Osteoblast (primary cell): ENCODE results near the gene MFAP3. TPM values are rescaled to one million over a fixed set of nuclear protein-coding genes. Genes with fewer than 3 reads are reported as not detected.
A peak's percentile ranks its signal among the peaks of the same experiment; 100 is the strongest.

ENCODE experiments used
- DNase-seq: peaks from one replicate; pipeline ENCODE4 v3.0.0; 2011; ENCODE audit warnings: low spot score, mixed read lengths; ENCODE audit not compliant: insufficient read length; ENCODE audit errors: missing footprints
- H2AFZ ChIP-seq: 2 replicates; pipeline ENCODE4 v1.6.0; 2011; ENCODE audit warnings: mild to moderate bottlenecking, low read length
- H3K27ac ChIP-seq: 2 replicates; pipeline ENCODE4 v1.5.1; 2011; ENCODE audit warnings: mild to moderate bottlenecking, low read depth, low read length, moderate library complexity
- H3K27me3 ChIP-seq: 2 replicates; pipeline ENCODE4 v1.6.0; 2012; ENCODE audit warnings: mild to moderate bottlenecking, control low read depth, inconsistent platforms, low read length, moderate library complexity; ENCODE audit not compliant: insufficient read depth
- H3K36me3 ChIP-seq: 2 replicates; pipeline ENCODE4 v1.5.1; 2011; ENCODE audit warnings: mild to moderate bottlenecking, low read length, control low read depth, moderate library complexity; ENCODE audit not compliant: insufficient read depth
- H3K4me1 ChIP-seq: 2 replicates; pipeline ENCODE4 v1.5.1; 2011; ENCODE audit warnings: mild to moderate bottlenecking, low read length, control low read depth, moderate library complexity; ENCODE audit not compliant: insufficient read depth
- H3K4me2 ChIP-seq: 2 replicates; pipeline ENCODE4 v1.6.0; 2011; ENCODE audit warnings: mild to moderate bottlenecking, low read length; ENCODE audit not compliant: insufficient read depth
- H3K4me3 ChIP-seq: fragments of 200-600 bp; sonication (generic); 3 replicates; pipeline ENCODE4 v1.5.1; 2012; ENCODE audit warnings: mild to moderate bottlenecking, low read length, inconsistent platforms; ENCODE audit not compliant: insufficient read depth
- H3K79me2 ChIP-seq: 2 replicates; pipeline ENCODE4 v1.6.0; 2012; ENCODE audit warnings: mild to moderate bottlenecking, low read length, control low read depth, inconsistent platforms; ENCODE audit not compliant: insufficient read depth
- H3K9me3 ChIP-seq: 2 replicates; pipeline ENCODE4 v1.5.1; 2011; ENCODE audit warnings: low read depth, low read length, control low read depth
- H4K20me1 ChIP-seq: 2 replicates; pipeline ENCODE4 v1.6.0; 2012; ENCODE audit warnings: mild to moderate bottlenecking, low read length, control low read depth; ENCODE audit not compliant: insufficient read depth
- total RNA-seq: library from RNA; depleted of rRNA; stranded (reverse); fragments of >200 nt; gene quantifications from 2 replicates; pipeline ENCODE4 v1.2.3, GENCODE V29; 2012
- TF ChIP-seq, protein P1 (sequence below): IDR thresholded peaks from 2 replicates; pipeline ENCODE4 v1.5.1; 2011; ENCODE audit warnings: mild to moderate bottlenecking, low read depth, low read length, moderate library complexity; ENCODE audit errors: extremely low read depth

Gene MFAP3
- total RNA-seq, 1 donor = 90.1 TPM

DNA sequence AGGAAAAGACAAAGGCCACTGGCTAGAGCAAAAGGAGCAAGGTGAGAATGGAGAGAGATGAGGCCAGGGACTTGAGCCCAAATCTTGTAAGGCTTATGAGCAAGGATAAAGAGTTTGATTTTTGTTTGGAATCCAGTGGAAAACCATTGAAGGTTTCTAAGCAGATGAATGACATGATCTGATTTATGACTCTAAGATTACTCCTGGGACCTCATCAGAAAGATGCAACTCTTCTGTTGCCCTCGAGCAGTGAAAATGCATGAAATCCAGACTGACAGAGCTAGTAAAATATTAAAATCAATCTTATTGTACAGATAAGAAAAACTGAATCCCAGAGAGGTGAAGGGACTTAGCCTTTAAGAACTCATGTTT is 677 bp downstream of the MFAP3 start:
- Histone ChIP-seq H3K27ac (peak overlapping the region; percentile 90), H3K4me2 (peak overlapping the region; percentile 82), H3K9me3 (no peaks in the 10 kb centered on the region), H3K36me3 (no peaks in the 10 kb centered on the region), H3K4me3 (peak overlapping the region; percentile 86), H3K79me2 (peaks cover 77% of the 10 kb centered on the region), H3K27me3 (no peaks in the 10 kb centered on the region), H3K4me1 (peaks cover 8% of the 10 kb centered on the region), H4K20me1 (peaks cover 13% of the 10 kb centered on the region), H2AFZ (peak overlapping the region; percentile 99)
- TF ChIP-seq, protein P1, sequence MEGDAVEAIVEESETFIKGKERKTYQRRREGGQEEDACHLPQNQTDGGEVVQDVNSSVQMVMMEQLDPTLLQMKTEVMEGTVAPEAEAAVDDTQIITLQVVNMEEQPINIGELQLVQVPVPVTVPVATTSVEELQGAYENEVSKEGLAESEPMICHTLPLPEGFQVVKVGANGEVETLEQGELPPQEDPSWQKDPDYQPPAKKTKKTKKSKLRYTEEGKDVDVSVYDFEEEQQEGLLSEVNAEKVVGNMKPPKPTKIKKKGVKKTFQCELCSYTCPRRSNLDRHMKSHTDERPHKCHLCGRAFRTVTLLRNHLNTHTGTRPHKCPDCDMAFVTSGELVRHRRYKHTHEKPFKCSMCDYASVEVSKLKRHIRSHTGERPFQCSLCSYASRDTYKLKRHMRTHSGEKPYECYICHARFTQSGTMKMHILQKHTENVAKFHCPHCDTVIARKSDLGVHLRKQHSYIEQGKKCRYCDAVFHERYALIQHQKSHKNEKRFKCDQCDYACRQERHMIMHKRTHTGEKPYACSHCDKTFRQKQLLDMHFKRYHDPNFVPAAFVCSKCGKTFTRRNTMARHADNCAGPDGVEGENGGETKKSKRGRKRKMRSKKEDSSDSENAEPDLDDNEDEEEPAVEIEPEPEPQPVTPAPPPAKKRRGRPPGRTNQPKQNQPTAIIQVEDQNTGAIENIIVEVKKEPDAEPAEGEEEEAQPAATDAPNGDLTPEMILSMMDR = no peak
- peak; percentile 48 for DNase-seq

DNA sequence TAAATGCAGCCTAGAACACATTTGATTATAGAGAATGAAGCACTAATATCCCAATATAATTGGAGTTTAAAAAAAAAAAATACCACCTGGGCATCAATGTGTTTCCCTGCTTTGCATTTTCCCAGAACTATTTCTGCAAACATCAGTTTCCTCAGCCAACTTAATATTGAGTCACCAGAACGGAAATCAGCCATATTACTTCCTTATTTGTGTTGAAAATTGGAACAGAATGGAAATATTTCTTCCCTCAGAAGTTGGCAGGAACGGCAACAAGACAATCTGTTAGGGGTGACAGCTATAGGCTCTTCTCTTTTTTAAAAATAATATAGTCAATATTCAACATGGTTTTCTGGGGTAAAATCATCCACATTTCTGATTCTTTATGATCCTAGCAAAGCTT is 4.0 kb downstream of the MFAP3 start:
- H3K4me2 ChIP-seq = no peak overlapping the region
- no peak for DNase-seq
- no peak overlapping the region for H3K4me3 ChIP-seq
- H3K4me1 ChIP-seq = peaks cover 6% of the 10 kb centered on the region
- TF ChIP-seq, protein P1 = no peak
- H2AFZ ChIP-seq = no peak overlapping the region
- H4K20me1 ChIP-seq = peaks cover 13% of the 10 kb centered on the region
- no peaks in the 10 kb centered on the region for H3K27me3 ChIP-seq
- no peak overlapping the region for H3K27ac ChIP-seq
- no peaks in the 10 kb centered on the region for H3K9me3 ChIP-seq
- no peaks in the 10 kb centered on the region for H3K36me3 ChIP-seq
- peaks cover 77% of the 10 kb centered on the region for H3K79me2 ChIP-seq

DNA sequence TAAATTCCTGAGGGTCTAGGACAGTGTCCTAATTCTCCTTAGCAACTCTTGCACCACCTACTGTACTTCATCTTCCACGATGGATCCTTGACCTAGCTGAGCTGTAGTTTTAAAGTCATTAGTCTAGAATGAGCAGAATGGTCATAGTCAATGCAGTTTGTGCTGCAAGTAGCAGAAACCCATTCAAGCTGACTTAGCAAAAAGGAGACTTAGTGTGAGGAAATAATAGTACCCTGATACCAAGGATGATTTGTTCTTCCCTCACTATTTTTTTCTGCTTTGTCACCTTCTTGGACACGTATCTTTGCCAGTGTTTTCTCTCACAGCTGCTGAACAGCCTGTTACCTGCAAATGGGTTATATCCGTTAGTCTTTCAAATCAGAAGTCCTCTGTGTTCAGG is 5.3 kb downstream of the MFAP3 start:
- H3K27me3 ChIP-seq = no peaks in the 10 kb centered on the region
- no peak overlapping the region for H3K27ac ChIP-seq

DNA sequence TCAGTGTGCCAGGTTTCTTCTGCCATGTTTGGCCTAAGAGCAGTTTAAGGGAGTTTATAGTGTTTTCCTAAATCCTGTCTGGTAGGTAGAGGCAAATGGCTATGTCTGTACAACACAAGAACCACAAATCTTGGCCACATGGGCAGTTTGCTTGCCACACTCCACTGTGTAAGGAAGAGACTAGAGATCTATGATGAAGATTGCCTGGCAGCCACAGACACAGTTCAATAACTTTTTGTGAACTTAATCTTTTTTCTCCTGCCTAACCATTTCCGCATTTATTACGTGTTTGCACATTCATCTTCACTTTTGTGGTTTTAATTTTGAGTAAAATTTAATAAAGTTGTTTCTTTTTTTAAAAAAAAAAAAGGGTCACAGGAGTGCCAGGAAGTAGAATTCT is 5.8 kb downstream of the MFAP3 start:
- Histone ChIP-seq H3K36me3 (no peaks in the 10 kb centered on the region), H3K4me1 (peaks cover 2% of the 10 kb centered on the region), H2AFZ (no peak overlapping the region), H3K4me2 (no peak overlapping the region), H4K20me1 (peaks cover 13% of the 10 kb centered on the region), H3K9me3 (no peaks in the 10 kb centered on the region), H3K27me3 (no peaks in the 10 kb centered on the region), H3K27ac (no peak overlapping the region), H3K79me2 (peaks cover 64% of the 10 kb centered on the region), H3K4me3 (no peak overlapping the region)
- no peak for DNase-seq
- TF ChIP-seq, protein P1 = no peak

More for the DNA sequence above, 5.3 kb downstream of the MFAP3 start:
- peak; percentile 17 for DNase-seq
- TF ChIP-seq, protein P1 = no peak
- Histone ChIP-seq H2AFZ (no peak overlapping the region), H4K20me1 (peaks cover 13% of the 10 kb centered on the region), H3K36me3 (no peaks in the 10 kb centered on the region), H3K4me2 (no peak overlapping the region), H3K79me2 (peaks cover 69% of the 10 kb centered on the region), H3K4me3 (no peak overlapping the region), H3K9me3 (no peaks in the 10 kb centered on the region), H3K4me1 (peaks cover 3% of the 10 kb centered on the region)
